Peyer's patch (tissue), 4 donors: Measurements from ENCODE around the gene FAM43B. TPM values are rescaled to one million over a fixed set of nuclear protein-coding genes. Genes with fewer than 3 reads are reported as not detected.
A peak's percentile ranks its signal among the peaks of the same experiment; 100 is the strongest.

ENCODE experiments used
- DNase-seq, 3 donors: peaks; one replicate each; pipeline ENCODE4 v3.0.0-alpha.2; 2017 to 2019
- H3K27ac ChIP-seq, 4 donors: fragments of 200-600 bp; sonication (generic); one replicate each; pipeline ENCODE4 v1.5.1; 2016 to 2019
- H3K27me3 ChIP-seq, 2 donors: fragments of 200-600 bp; sonication (generic); one replicate each; pipeline ENCODE4 v1.5.1; 2019
- H3K36me3 ChIP-seq, 3 donors: fragments of 200-600 bp; sonication (generic); one replicate each; pipeline ENCODE4 v1.5.1; 2016 to 2019
- H3K4me1 ChIP-seq, 4 donors: fragments of 200-600 bp; sonication (generic); one replicate each; pipeline ENCODE4 v1.5.1; 2016 to 2019
- H3K4me3 ChIP-seq, 4 donors: fragments of 200-600 bp; sonication (generic); 1 replicate in 3 of 4; 2 replicates in 1 of 4; pipeline ENCODE4 v1.5.1; 2016 to 2019; ENCODE audit warnings: mild to moderate bottlenecking in 1 of 4
- H3K9me3 ChIP-seq, 4 donors: fragments of 200-600 bp; sonication (generic); one replicate each; pipeline ENCODE4 v1.5.1; 2016 to 2019; ENCODE audit warnings: mild to moderate bottlenecking in 1 of 4
- POLR2A ChIP-seq, 2 donors: fragments of 450-650 bp; IDR thresholded peaks; one replicate each; pipeline ENCODE4 v1.5.1; 2017; ENCODE audit warnings: antibody characterized with exemption in 2 of 2, mild to moderate bottlenecking in 2 of 2, moderate library complexity in 2 of 2
- total RNA-seq, 4 donors: library from RNA; depleted of rRNA; stranded (reverse); fragments of >200 nt; gene quantifications; one replicate each; pipeline ENCODE4 v1.1.0, GENCODE V29; 2016
- TF ChIP-seq, protein P1 (sequence below), 6 experiments: fragments of 450-650 bp in 4 of 6; fragments of 200-600 bp in 2 of 6; sonication (generic) in 1 of 6; IDR thresholded peaks; one replicate each; pipeline ENCODE4 v1.5.1; 2017 to 2019; ENCODE audit warnings: antibody characterized with exemption in 6 of 6, mild to moderate bottlenecking in 3 of 6, moderate library complexity in 1 of 6

The FAM43B gene
- total RNA-seq, 4 donors from 2014 or later: not detected

DNA sequence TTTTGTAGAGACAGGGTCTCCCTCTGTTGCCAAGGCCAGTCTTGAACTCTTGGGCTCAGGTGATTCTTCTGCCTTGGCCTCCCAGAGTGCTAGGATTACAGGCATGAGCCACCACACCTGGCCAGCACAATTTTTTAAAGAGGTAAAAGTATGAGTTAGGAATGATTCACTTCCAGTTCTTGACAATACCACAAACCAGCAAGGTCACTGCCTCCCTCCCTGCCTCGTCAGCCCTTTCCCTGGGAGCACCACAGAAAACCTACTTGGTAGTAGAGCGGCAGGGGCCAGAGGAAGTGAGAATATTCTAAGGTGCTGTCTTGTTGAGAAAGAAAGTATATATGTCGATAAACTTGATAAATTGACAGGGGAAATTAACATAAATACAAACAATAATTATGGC lies 25.7 kb downstream of the FAM43B start:
- TF ChIP-seq, protein P1, sequence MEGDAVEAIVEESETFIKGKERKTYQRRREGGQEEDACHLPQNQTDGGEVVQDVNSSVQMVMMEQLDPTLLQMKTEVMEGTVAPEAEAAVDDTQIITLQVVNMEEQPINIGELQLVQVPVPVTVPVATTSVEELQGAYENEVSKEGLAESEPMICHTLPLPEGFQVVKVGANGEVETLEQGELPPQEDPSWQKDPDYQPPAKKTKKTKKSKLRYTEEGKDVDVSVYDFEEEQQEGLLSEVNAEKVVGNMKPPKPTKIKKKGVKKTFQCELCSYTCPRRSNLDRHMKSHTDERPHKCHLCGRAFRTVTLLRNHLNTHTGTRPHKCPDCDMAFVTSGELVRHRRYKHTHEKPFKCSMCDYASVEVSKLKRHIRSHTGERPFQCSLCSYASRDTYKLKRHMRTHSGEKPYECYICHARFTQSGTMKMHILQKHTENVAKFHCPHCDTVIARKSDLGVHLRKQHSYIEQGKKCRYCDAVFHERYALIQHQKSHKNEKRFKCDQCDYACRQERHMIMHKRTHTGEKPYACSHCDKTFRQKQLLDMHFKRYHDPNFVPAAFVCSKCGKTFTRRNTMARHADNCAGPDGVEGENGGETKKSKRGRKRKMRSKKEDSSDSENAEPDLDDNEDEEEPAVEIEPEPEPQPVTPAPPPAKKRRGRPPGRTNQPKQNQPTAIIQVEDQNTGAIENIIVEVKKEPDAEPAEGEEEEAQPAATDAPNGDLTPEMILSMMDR (IDR thresholded peaks at IDR 0.05): no peak
- TF ChIP-seq POLR2A (IDR thresholded peaks at IDR 0.05): no peak
- Histone ChIP-seq H3K4me1 (no peaks in the 10 kb centered on the region), H3K27ac (no peak overlapping the region), H3K4me3 (no peak overlapping the region), H3K27me3 (no peaks in the 10 kb centered on the region), H3K36me3 (no peaks in the 10 kb centered on the region), H3K9me3 (no peaks in the 10 kb centered on the region)
- no peak for DNase-seq

DNA sequence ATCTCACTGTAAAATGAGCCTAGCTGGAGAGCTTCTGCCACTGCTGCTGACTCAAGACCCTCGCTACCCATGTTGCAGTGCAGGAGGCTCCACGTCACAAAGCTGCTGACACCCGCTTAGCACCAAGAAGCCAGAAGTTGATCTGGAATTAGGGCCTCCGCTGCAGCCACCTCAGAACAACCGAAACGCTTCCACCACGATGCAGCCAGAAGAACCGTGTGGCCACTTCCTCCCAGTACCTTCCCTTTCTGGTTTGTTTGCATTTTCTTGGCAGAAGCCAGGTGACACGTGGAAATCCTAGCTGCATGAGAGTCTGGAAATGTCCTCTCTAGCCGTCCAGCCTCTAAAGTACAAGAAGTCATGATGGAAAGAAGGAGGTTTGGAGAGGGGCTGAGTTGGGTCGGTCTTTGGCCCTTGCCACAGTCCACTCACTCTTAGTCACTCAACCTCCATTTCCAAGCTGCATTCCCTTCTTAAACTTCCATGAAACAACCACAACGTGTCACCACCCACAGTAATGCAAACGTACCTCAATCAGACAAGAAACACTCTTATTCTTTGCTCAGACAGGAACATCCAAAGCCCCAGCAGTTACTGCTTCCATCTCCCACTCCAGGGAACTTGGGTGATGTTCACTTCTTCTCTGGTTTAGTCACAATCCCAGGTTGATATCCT lies 26.5 kb downstream of the FAM43B start:
- Histone ChIP-seq H3K36me3 (no peaks in the 10 kb centered on the region), H3K4me1 (no peaks in the 10 kb centered on the region), H3K27ac (no peak overlapping the region), H3K27me3 (no peaks in the 10 kb centered on the region), H3K9me3 (no peaks in the 10 kb centered on the region), H3K4me3 (no peak overlapping the region)
- TF ChIP-seq, protein P1 (IDR thresholded peaks at IDR 0.05): no peak
- TF ChIP-seq POLR2A (IDR thresholded peaks at IDR 0.05): no peak
- no peak for DNase-seq

DNA sequence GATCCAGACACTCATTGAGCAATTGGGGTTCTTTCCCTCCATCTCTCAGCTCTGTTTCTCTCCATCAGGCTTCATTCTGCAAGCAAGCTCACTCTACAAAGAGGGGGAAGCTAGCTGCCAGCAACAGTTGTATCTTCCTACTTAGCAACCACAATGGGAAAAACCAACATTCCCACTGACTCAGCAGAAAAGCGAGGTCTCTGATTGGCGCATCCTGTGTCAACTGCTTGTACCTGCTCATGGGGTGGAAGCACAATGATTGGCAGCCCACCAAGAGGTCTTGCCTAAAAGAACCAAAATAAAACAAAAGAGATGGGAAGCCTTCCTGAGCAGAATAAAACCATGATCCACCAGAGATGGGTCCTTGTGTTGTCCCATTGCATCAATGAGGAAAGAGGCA lies 32.5 kb downstream of the FAM43B start:
- TF ChIP-seq POLR2A (IDR thresholded peaks at IDR 0.05): no peak
- TF ChIP-seq, protein P1 (IDR thresholded peaks at IDR 0.05): no peak

DNA sequence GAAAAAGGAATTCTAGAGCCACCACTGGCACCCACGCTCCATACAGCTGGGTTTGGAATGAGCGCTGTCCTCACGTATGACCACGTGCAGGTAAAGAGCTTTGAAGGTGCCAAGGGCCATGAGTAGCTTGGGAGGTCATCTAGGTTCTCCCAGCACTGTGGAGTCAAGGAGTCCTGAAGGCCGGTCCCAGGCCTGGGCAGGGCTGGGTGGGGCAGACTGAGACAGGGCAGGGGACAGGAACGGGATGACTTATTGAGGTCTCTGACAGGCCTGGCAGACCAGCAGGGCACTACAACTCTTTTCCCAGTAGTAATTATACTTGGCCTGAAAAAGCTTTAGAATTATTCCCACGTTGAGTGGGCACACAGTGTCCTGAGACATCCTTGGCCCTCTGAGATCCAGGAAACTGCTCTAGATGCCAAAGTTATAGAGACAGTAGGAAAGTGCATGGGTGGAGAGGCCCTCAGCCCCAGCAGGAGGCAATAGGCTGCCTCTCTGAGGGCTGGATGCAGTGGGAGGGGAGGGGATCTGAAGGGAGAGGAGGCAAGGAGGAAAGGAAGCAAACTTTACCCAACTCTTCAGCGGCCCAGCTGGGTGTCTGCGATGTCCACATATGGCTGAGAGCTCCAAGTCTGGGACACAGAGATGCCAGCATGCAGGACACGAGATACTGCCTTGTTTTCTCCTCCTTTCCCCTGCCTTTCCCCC lies 34.7 kb downstream of the FAM43B start:
- H3K4me1 ChIP-seq: peaks cover 0 to 16% (median 0%) of the 10 kb centered on the region in 4 donors
- peaks cover 0 to 4% (median 0%) of the 10 kb centered on the region in 4 donors for H3K9me3 ChIP-seq
- H3K27me3 ChIP-seq: no peaks in the 10 kb centered on the region
- H3K27ac ChIP-seq: peak overlapping the region in 2 of 4 donors; percentile 31 to 66
- H3K36me3 ChIP-seq: no peaks in the 10 kb centered on the region
- DNase-seq: peak in 1 of 3 donors; percentile 54
- no peak overlapping the region for H3K4me3 ChIP-seq
- no peak for TF ChIP-seq POLR2A (IDR thresholded peaks at IDR 0.05)
- TF ChIP-seq, protein P1 (IDR thresholded peaks at IDR 0.05): no peak

More for the DNA sequence above, 32.5 kb downstream of the FAM43B start:
- no peak overlapping the region for H3K4me3 ChIP-seq
- no peaks in the 10 kb centered on the region for H3K36me3 ChIP-seq
- H3K9me3 ChIP-seq: peaks cover 0 to 4% (median 0%) of the 10 kb centered on the region in 4 donors
- no peak overlapping the region for H3K27ac ChIP-seq
- DNase-seq: no peak
- peaks cover 0 to 9% (median 0%) of the 10 kb centered on the region in 4 donors for H3K4me1 ChIP-seq
- H3K27me3 ChIP-seq: no peaks in the 10 kb centered on the region

GRCh38 chr1:20587661-20588053 lies 35.3 kb downstream of the FAM43B start:
- H3K4me3 ChIP-seq: no peak overlapping the region
- H3K27ac ChIP-seq: peak overlapping the region in 2 of 4 donors; percentile 31 to 66
- H3K27me3 ChIP-seq: no peaks in the 10 kb centered on the region
- H3K36me3 ChIP-seq: no peaks in the 10 kb centered on the region
- TF ChIP-seq POLR2A (IDR thresholded peaks at IDR 0.05): no peak
- TF ChIP-seq, protein P1 (IDR thresholded peaks at IDR 0.05): no peak
- DNase-seq: peak in 1 of 3 donors; percentile 74
- peaks cover 0 to 4% (median 0%) of the 10 kb centered on the region in 4 donors for H3K9me3 ChIP-seq
- H3K4me1 ChIP-seq: peaks cover 0 to 16% (median 0%) of the 10 kb centered on the region in 4 donors
